Measurements from ENCODE around the gene PSMA6.

- TF ChIP-seq CTCF (IDR thresholded peaks at IDR 0.05), result no peak
- no peak for TF ChIP-seq POLR2AphosphoS5 (IDR thresholded peaks at IDR 0.05)
- no peak for TF ChIP-seq POLR2A (IDR thresholded peaks at IDR 0.05)
Observed at GRCh38 chr14:35317820-35318219, 25.6 kb downstream of the PSMA6 start.

Measured in gastroesophageal sphincter (tissue), 3 donors.